Smooth muscle cell of the brain vasculature (primary cell): ENCODE results near the gene SCARB1.

Experiments
- DNase-seq: peaks from one replicate; pipeline ENCODE4 v3.0.0-alpha.2; 2012; ENCODE audit warnings: low read depth, low spot score

The SCARB1 gene

DNA sequence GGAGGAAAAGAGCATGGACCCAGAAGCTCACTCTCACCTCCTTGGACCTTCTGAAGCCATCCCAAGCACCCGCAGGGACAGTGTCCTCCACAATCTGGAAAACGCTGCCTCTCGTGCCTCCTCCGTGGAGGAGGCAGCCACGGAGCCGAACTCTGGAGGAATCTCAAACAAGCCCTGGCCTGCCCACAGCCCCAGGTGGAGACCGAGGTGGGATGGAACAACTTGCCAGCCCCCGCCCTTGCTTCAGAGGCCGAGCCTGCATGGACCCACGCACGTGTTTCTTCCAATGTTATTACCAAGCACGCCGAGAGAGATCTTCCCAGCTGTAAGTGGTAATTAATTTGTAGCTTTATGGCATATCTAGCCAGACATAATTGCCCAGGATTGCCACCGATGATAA is 61.3 kb downstream of the SCARB1 start:
- DNase-seq: no peak

DNA sequence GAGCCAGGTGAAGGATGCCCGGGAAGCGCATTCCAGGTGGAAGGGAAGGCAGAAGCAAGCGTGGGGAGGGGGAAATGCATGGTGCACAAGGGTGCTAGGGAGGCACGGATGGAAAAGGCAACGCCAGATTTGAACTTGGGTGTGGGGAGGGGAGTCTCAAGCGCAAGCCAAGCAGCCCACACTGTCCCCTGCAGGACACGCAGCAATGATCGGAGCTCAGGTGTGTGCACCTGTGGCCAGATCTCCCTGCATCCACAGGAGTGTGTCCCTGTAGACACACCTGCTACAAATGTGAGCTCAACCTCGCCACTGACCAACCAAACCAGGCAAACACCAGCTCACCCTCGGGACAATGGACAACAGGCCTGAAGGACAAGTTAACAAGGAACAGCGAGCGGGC is 63.2 kb downstream of the SCARB1 start:
- DNase-seq: no peak

DNA sequence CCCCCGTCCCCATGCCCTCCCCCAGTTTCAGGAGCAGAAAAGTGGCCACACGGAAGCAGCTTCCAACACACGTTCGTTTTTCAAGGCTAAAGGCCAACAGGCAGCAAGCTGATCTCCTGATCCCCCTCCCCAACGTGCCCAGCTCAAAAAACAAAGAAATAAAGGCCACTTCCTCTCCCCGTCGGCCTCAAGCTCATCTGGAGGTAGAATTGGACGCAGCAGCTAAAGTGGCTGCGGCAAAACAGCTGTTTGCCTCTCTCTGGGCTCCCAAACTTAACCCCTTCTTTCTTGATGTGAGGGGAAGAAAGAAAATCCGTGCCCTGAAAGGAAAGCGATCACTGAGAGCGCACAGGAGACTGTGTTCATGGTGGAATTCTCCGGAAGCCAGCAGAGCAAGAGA is 66.3 kb downstream of the SCARB1 start:
- no peak for DNase-seq

DNA sequence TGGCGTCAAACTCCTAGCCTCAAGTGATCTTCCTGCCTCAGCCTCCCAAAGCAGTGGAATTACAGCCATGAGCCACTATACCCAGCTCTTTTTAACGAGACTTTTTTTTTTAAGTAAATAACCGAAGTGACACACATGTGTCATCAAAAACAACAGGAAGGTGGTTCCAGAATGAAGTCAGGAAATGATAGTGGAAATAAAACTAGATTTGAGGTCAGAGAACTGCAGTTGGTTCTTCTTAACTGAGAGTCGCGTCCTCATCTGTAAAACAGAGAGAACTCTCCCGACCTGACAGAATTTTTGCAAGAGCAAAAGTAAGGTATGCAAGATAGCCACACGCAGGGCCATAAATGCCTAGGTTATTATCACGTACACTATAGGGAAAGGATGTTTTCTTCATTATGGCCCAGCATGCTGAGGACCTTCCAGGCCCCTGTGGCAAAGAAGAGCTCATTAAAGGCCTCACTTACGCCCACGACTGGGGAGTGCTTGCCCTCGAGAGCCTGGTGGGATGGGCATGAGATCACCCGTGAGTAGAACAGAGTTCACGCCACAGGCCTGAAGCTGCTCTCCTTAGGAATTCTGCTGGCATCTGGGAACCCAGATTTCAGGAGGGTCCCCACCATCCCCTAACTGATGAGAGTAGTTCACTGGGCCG is 67.2 kb downstream of the SCARB1 start:
- DNase-seq: no peak

DNA sequence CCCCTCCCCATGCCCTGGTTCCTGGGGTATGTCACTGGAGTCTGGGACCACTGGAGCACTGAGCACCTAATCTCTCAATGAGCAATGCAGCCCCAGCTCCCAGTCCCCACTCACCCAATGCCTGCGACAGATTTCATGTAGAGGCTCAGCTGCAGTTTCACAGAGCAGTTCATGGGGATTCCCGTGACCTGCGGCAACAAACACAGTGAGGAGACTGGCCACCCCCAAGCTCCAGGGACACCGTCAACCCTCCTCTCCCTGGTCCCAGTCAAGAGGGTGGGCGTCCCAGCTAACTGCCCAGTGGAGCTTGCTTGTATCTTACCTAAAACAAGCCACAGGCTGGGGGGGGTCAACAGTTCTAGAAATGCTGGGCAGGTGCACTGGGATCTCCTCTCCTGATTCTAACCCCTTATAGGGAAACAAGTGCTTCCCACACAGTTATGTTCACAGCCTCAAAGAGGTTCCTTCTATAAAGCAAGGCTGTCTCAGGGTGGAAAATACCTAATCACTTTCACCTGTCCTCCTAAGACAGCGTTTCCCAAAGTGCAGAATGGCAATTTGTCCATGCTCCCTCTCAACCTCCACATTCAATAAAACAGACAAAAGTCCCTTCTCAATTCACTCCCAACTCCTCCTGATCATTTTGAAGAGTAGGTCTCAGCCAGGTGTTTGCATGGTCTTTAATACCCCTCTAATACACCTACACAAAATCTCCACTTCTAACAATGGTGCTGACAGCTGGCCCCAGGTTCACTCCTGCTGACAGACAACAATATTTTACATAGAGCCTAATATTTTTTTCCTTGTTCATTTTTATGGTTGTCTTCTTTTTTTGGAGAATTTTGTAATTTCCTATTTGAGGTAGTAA is 68.3 kb downstream of the SCARB1 start:
- no peak for DNase-seq

DNA sequence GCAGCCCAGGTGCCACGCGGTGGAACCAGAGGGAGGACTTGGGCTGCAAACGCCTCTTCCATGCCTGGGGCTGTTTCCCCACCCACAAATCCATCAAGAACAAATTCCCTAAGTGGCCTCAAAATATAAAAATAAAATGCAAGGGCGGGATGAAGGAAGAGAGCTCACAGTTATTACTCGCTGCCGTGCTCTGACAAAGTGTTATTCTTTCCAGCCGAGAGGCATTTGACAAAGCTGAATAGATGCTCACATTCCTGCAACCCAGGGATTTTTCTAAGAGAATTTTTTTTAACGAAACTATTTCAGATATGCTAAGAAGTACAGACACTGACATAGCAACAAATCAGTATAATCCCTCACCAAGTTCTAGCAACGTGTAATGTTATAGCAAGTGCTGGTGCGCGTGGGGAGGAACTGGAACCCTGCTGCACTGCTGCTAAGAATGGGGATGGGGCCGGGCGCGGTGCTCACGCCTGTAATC is 70.7 kb downstream of the SCARB1 start:
- no peak for DNase-seq

DNA sequence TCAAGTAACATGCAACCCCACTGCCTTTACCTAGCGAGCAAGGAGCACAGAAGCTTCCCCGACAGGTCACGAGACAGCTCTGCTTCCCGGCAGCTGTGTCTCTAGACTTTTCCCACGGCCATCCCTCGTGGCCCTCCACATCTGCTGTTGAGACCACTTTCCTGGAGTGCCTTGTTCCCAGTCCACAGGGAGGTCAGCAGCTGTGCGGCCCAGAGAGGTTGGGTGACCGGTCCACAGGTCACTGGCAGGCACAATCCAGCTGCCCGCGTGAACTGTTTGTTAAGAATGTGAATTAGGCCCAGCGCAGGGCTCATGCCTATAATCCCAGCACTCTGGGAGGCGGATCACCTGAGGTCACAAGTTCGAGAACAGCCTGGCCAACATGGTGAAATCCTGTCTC is 71.5 kb downstream of the SCARB1 start:
- DNase-seq: no peak

DNA sequence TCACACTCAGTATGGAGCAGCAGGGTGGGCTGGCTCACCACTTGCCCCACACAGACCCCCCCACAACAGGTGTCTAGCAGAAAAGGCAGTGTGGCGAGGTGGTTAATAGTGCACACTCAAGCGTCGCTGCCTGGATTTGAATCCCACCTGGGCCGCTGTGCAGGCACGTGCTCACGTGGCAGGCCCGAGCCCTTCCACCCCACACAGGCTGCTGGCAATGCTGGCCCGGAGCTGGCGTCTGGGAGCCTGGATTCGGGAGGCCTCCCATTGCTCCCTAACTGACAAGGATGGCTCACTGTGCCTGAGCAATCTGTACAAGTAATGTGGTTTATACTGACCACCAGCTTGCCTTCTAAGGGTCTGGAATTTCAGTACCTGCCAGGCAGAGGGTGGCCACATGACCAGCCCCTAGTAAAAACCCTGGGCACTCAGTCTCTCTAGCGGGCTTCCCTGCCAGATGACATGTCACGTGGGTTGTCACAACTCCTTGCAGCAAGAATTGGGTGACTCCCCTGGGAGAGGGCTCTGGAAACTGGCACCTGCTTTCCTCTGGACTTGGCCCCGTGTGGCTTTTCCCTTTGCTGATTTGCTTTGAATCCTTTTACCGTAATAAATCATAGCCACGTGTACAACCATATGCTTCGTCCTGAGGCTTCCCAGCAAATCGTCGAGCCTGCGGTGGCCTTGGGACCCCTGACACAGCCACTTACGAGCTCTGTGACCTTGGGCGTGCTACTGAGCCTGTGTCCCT is 72.8 kb downstream of the SCARB1 start:
- no peak for DNase-seq

DNA sequence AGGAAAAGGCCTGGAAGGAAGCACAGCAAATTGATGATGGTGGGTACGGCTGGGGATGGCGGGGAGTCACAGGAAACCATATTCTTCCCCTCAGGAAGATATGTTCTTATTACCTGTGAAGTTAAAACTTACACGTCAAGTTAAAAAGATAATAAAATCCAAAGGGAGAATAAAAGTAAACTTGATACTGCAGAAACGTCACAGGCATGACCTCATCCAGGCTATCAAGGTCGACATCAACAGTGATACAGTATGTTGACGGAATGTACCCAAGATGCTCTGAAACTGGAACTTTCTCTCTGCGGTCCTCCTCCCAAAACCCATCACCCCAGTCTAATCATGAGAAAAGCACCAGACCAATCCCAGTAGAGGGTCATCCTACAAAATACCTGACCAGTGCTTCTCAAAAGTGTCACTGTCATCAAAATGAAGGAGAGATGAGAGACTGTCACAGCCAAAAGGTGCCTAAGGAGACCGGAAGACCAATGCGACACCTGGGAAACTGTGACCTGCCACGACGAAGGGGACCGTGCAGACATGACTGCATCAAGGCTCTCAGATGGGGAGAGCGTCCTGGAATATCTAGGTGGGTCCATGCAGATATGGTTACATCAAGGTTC is 74.6 kb downstream of the SCARB1 start:
- DNase-seq: no peak

DNA sequence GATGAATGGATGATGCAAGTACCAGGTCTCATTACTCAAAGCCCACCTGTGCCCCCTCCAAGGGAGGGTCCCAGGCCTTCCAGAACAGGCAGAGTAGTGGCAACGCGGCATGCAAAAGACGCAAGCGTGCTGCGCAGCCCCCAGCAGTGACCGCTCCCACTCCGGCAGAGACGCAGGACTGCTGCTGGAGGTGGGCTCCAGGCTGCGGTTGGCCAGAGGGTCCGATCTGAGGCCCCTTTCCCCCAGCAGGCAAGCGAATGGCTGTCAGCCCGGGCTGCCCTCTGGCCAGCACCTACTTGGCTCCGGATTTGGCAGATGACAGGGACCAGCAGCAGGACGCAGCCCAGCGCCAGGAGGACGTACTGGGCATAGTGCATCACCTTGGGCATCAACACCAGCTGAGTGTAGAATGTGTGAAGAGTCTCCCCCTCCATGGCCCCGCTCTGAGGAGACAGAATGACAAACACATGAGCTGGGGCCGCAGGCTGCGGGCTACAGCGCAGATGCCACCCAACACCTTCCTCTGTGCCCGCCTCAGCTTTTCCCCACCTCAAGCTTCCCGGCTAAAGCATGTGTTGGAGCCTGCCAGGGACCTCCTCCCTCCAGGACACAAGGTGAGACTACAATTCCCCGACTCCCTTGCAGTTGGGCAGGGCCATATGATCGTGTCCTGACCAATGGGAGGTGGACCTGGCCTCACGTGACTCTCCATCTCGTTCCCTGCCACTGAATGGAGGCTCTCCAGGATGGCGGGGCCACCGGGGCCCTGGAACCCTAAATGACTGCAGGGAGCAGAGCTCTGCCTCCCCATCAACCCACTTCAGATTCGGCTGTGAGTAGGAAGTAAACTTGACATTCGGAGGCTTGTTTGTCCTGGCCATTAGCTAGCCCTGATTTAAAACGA is 77.4 kb downstream of the SCARB1 start:
- no peak for DNase-seq

DNA sequence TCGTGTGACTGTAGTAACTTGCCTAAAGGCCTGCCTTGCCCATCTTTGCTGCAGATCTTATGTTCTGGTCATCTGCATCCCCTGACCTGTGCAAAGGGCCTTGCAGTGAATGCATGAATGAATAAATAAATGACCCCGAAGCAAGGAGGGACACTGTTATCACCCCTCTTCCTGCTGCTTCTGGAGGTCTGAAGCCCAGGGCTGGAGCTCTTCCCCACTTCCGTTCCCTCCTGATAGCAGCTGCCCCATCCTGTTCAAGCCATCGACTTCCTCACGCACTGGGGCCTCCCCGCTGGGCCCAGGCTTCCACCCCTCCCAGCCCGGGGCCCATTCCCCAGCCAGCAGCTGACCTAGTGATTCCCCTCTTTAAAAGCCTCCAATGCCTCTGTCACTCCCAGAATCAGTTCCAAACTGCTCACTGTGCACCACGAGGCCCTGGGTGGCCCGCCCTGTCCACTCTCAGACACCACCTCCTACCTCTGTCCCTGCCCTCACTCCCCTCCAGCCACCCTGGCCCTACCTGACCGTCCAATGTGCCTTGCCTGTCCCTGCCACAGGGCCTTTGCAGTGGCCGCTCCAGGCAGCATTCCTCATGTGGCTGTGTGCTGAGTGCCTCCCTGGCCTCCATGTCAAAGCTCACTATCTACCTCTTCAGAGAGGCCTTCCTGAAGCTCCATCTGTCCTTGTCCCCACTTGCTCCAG is 78.6 kb downstream of the SCARB1 start:
- DNase-seq: no peak

DNA sequence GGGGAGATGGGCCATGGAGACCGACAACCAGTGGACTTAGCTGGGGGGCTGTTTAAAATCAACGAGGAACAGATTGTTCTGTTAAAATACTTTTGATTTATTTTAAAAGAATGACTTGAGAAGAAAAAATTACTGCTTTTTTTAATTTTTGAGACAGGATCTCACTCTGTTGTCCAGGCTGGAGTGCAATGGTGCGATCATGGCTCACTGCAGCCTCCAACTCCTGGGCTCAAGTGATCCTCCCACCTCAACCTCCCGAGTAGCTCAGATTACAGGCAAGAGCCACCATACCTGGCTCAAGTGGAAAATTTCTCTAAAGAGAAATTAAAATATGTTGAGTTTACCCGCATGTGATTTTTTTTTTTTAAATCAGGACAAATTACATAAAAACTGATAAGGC is 80.6 kb downstream of the SCARB1 start:
- no peak for DNase-seq

DNA sequence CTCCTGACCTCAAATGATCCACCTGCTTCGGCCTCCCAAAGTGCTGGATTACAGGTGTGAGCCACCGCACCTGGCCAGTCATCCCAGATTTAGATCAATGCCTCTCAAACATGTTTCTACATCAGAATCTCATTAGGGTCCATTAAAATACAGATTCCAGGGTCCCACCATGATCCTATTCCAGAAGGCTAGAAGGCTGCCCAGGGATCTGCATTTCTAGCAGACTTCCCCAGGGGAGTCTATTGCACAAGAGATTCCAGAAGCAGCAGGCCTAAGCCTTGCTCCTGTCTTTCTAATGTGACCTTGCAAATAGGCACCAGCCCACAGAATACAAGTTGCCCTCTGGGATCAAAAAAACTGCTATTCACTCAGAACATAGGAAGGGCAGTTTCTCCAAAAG is 81.5 kb downstream of the SCARB1 start:
- DNase-seq: no peak

DNA sequence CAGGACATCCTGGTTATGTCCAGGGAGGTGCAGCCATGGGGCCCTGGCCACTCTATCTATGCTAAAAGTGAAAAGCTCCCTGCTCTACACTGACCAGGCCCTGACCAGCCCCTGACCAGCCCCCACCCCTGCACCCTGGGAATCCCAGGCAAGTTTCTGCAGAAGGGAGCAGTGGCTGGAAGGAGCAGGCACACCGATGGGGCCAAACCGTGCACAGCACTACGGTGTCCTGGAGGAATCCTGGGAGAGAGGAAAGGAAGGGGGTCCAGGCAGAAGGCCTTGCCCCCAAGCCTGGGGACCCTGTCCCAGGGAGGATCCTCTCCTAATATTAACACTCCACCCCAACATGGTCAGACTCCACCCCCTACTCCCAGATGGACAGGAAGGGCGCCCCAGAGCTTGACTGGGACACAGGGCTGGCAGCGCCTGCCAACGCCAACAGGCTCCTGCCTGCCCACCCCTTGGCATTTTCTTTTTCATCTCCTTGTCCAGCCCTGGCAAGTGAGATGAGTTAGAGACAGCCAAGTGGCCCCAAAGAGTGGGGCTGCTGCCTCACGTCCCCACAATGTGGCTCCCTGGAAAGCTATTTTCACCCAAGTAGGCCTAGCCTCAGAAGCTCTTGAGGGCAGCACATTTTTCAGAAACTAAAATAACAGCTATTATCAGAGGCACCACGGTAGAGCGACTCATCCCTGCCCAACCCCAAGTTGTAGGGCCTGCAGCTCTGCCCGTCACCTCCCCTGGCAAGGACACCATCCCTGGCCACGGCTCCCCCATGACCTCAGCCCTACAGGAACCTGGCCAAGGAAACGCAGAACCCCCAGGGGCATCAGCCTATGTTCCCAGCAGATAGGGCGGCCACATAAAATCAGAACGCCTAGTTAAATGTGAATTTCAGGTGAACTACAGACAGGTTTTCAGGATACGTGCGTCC is 82.6 kb downstream of the SCARB1 start:
- no peak for DNase-seq

DNA sequence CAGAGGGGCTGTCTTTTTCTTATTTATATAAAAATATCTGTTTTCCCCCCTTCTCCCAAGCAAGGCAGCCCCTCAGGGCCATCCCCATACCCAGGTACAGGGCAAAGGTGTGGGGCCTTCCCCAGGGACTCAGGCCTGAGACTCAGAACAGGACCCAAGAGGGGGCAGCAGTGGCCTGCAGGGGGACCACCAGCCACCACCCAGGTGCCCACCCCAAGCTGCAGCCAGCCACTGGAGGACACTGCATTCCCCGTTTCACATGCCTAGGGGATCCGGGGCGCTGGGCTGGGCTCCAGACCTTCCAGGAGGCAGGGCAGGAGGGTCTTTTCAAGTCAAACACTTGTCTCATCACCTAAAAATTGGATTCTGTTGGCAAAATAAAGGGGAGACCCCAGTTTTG is 83.3 kb downstream of the SCARB1 start:
- no peak for DNase-seq

DNA sequence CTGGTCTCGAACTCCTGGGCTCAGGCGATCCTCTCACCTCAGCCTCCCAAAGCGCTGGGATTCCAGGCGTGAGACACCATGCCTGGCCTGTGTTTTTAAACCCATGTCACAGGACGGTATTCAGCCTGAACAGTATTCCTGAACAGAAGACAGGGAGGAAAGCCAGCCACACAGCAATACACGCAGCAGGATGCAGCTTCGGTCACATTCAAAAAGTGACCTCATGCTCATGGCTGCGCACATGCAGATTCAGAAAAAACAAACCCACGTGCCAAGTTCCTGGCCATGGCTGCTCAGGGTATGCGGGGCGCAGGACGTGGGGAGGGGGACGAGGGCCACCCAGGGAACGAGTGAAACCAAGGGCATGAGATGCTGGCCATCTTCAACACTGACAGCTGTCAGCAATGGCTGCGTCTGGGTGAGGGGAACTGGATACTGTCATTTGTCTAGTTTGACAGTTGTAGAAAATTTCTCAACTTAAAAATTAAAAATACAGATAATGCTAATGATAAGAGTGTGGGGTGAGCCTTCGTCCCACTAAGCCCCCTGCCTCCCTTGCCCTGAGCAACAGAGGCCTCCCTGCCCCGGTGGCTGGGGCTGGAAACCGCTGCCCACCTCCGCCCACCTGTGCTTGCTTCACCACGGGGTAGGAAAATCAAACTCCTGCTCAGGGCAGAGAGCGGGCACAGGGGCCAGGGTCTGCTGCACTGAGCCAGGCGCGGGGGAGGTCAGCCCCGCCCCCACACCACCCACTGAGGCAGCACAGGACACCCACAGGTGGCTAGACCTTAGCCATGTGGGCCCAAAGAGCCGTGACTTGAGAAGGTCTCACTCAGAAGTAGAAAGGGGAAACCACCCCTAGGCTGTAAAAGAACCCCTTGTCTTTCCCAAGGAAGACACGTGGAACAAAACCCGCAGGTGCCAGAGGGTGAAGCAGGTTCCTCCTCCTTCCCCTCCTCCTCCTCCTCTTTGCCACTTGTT is 84.2 kb downstream of the SCARB1 start:
- no peak for DNase-seq

DNA sequence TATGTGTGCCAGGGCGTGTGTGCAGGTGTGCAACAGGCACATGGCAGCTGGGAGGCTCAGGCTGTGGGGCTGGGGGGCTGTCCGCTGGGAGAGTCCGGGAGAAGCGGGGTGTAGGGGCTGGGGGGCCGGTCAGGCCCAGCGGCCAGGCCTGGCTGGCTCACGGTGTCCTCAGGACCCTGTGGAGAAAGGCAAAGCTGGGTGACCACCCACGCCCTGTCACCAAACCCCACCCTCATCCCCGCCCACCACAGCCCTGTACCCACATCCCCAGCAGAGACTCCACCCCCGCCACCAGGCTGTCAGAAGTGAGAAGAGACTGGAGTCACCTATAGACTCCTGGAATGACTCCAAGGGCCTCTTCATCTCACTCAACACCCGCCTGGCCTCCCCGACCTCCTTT is 85.3 kb downstream of the SCARB1 start:
- DNase-seq: no peak
